K562 (cell line): ENCODE results near the gene GFOD1.

Source experiments
- CTCF ChIP-seq, 3 experiments: IDR thresholded peaks in 2 of 3; conservative IDR thresholded peaks in 1 of 3; 2 replicates each; pipeline ENCODE4 v1.5.1; 2011 to 2012; ENCODE audit warnings: low read length in 3 of 3, mild to moderate bottlenecking in 3 of 3, control low read depth in 2 of 3, improper control_type of control experiment in 1 of 3, inconsistent platforms in 1 of 3, low read depth in 1 of 3, mixed read lengths in 1 of 3, moderate library complexity in 1 of 3; ENCODE audit not compliant: insufficient read depth in 2 of 3
- MAZ ChIP-seq, 2 experiments: fragments of 450-650 bp in 1 of 2; sonication (generic) in 1 of 2; formaldehyde crosslinking; IDR thresholded peaks in 1 of 2; conservative IDR thresholded peaks in 1 of 2; 2 replicates each; pipeline versions ENCODE4 v1.4.0 to v1.5.0; 2020; ENCODE audit warnings: mild to moderate bottlenecking in 1 of 2, missing genetic modification reagents in 1 of 2
- NBN ChIP-seq: fragments of 450-650 bp; IDR thresholded peaks from 2 replicates; pipeline ENCODE4 v1.6.1; 2016; ENCODE audit warnings: low read depth, mild to moderate bottlenecking
- SAP30 ChIP-seq: fragments of 200-600 bp; sonication (generic); IDR thresholded peaks from 2 replicates; pipeline ENCODE4 v1.6.1; 2012; ENCODE audit warnings: borderline replicate concordance, low read depth, mild to moderate bottlenecking, moderate library complexity, low read length, control low read depth, inconsistent platforms; ENCODE audit not compliant: insufficient read depth, poor library complexity, severe bottlenecking
- SPI1 ChIP-seq: IDR thresholded peaks from 2 replicates; pipeline ENCODE4 v1.6.1; 2011; ENCODE audit warnings: low read depth, low read length, control low read depth, borderline replicate concordance
- ZNF592 ChIP-seq: fragments of 450-650 bp; IDR thresholded peaks from 2 replicates; pipeline ENCODE4 v1.6.1; 2017; ENCODE audit warnings: antibody characterized with exemption, mild to moderate bottlenecking

GRCh38 chr6:13494137-13494536 lies 6.7 kb upstream of the GFOD1 start:
- TF ChIP-seq ZNF592 (no peak), NBN (no peak), SPI1 (no peak), MAZ (CRISPR knock-in tag; conservative IDR thresholded peaks at IDR 0.05 in 1 of 2, IDR thresholded peaks at IDR 0.05 in 1 of 2) (no peak), CTCF (IDR thresholded peaks at IDR 0.05 in 2 of 3, conservative IDR thresholded peaks at IDR 0.05 in 1 of 3; ENCODE audit: insufficient read depth in 2 of 3, low read depth in 1 of 3, low read length in 3 of 3) (no peak), SAP30 (no peak)
